Left ventricle myocardium inferior (tissue), 1 donor: Measurements from ENCODE around the gene EBLN1. TPM values are rescaled to one million over a fixed set of nuclear protein-coding genes. Genes with fewer than 3 reads are reported as not detected.

ENCODE experiments used
- DNase-seq: peaks from one replicate; pipeline ENCODE4 v3.0.0-alpha.2; 2020
- H3K27ac ChIP-seq: fragments of 200-600 bp; replicated peaks from 2 replicates; pipeline ENCODE4 v1.8.0; 2021
- H3K27me3 ChIP-seq: fragments of 200-600 bp; 2 replicates; pipeline ENCODE4 v1.8.0; 2021; ENCODE audit warnings: low read depth
- H3K36me3 ChIP-seq: fragments of 200-600 bp; 2 replicates; pipeline ENCODE4 v1.8.0; 2021
- H3K4me1 ChIP-seq: fragments of 200-600 bp; 2 replicates; pipeline ENCODE4 v1.8.0; 2021
- H3K4me3 ChIP-seq: fragments of 200-600 bp; 2 replicates; pipeline ENCODE4 v1.8.0; 2021; ENCODE audit warnings: mild to moderate bottlenecking, moderate library complexity
- H3K9me3 ChIP-seq: fragments of 200-600 bp; replicated peaks from 2 replicates; pipeline ENCODE4 v1.8.0; 2021
- CTCF ChIP-seq: fragments of 200-600 bp; IDR thresholded peaks from 2 replicates; pipeline ENCODE4 v1.8.0; 2021; ENCODE audit warnings: antibody characterized with exemption, mild to moderate bottlenecking, borderline replicate concordance
- intact Hi-C: fragments of 100-400 bp; cut with micrococcal nuclease; formaldehyde crosslinking; loops from one replicate; pipeline ENCODE4 v1.11.0; 2022
- total RNA-seq: library from RNA; stranded (reverse); fragmentation: NEBNext Ultra II Directional; extraction: Animal tissue kit (Norgen Biotek cat#: 25700); gene quantifications from one replicate; pipeline ENCODE4 v1.2.1, GENCODE V29; 2021
- donor health status: DM: no; HTN: yes; CAD: no; lungs with severe emphysema.

EBLN1 gene
- total RNA-seq, 1 donor from 2014 or later = not detected

DNA sequence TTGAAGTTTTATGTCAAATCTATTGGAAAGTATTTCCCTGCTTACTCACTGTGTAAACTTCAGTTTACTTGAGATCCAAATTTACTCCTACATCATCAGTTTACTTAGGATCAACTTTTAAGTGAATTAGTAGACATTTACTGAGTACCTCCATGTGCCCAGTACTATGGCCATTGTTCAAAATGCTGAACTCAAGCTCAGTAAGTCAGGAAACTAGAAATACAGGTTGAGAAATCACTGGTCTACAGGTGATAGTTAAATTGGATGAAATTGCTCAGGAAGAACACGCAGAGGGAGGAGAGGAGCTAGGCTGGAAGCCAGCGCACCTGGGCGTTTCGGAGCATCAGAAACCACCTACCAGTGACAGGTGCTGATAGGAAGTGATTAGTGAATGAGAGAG is 25.5 kb upstream of the EBLN1 start:
- intact Hi-C loops = no loop called here
- H3K9me3 ChIP-seq = no peaks in the 10 kb centered on the region
- no peak for TF ChIP-seq CTCF
- no peak overlapping the region for H3K4me3 ChIP-seq
- H3K36me3 ChIP-seq = no peaks in the 10 kb centered on the region
- no peak overlapping the region for H3K27ac ChIP-seq
- H3K27me3 ChIP-seq = no peaks in the 10 kb centered on the region
- no peak for DNase-seq
- no peaks in the 10 kb centered on the region for H3K4me1 ChIP-seq

GRCh38 chr10:22231260-22231659 is 13.4 kb upstream of the EBLN1 start:
- Histone ChIP-seq H3K36me3 (no peaks in the 10 kb centered on the region), H3K4me3 (no peak overlapping the region), H3K27me3 (peaks cover 5% of the 10 kb centered on the region), H3K4me1 (peaks cover 13% of the 10 kb centered on the region), H3K9me3 (no peaks in the 10 kb centered on the region), H3K27ac (no peak overlapping the region)
- DNase-seq = no peak
- intact Hi-C loops = no loop called here
- TF ChIP-seq CTCF = no peak

DNA sequence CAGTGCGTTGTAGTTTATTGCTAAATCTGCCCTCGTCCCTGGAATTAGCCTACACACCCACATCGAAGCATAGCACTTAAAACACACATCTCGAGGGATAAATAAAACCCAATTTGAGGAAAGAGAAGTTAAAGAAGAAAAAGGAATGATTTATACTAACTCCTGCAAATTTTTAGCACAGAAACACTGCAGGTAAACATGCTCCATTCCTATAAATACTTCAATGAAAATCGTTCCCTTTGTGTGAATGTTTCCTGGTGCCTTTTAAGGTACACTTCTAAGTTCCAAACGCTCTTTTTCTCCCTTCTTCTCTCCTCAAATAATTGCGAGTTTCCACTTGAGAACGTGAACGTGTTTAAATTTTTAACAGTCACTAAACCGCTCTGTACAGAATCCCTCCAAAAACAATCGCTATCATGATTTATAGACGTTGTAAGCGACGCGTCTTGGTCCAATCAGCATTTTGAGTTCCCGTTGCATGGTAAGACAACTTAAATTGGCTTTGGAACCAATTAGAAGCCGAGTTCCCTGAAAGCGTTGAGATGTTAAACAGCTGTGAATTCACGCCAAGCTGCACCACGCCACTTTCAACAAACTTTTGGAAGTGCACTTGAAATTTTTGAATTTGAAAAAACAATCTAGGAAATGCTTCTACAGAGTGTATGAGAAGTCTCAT is 12.5 kb upstream of the EBLN1 start:
- Histone ChIP-seq H3K27ac (peak overlapping the region; percentile 97), H3K9me3 (no peaks in the 10 kb centered on the region), H3K36me3 (no peaks in the 10 kb centered on the region), H3K27me3 (no peaks in the 10 kb centered on the region), H3K4me1 (peaks cover 13% of the 10 kb centered on the region), H3K4me3 (peak overlapping the region; percentile 82)
- intact Hi-C loops = no loop called here
- DNase-seq = no peak
- no peak for TF ChIP-seq CTCF

- Histone ChIP-seq H3K36me3 (no peaks in the 10 kb centered on the region), H3K4me1 (peaks cover 13% of the 10 kb centered on the region), H3K4me3 (peak overlapping the region; percentile 82), H3K27ac (peak overlapping the region; percentile 97), H3K27me3 (no peaks in the 10 kb centered on the region), H3K9me3 (no peaks in the 10 kb centered on the region)
- no peak for TF ChIP-seq CTCF
- DNase-seq = no peak
- intact Hi-C loops = loop anchor here (10.0 kb wide), 1 partner anchor 225 kb away; the partner anchor contains the start of gene DNAJC1
Observed at GRCh38 chr10:22229802-22230157, 12.0 kb upstream of the EBLN1 start.

DNA sequence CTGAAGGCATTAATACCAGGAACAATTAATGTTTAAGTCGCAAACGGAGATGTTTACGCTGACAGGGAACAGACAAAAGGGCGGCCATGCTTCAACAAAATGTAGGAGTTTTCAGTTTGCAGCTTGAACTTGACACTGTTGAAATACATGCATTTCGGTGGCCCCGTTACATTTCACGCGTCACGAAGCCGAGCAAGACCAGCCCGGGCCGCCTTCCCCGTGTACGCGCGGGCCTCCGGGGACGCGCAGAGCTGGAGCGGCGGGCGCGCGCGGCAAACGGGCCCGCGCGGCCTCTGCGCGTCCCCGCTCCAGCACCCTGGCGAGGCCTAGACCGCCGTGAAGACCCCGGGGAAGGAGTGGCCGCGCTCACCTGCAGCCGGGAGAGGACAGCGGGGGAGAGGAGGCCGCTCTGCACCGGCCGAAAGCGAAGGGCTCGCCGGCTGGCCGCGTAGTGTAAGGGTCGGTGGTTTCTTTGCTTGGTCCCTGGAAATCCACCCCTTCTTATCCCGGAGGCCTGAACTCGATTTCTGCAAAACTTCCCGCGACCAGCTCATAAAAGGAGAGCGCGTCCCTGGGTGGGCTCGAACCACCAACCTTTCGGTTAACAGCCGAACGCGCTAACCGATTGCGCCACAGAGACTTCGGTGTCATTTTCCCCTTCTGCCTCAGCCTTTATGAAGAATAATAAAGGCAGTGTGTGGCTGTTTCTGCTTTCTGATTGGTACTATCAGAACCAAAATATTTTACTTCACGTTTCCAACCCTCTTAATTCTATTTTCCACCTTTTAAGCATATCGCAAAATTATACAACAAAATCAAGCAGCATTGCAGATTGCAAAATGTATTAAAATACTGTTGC is 11.4 kb upstream of the EBLN1 start:
- TF ChIP-seq CTCF = peak; percentile 8
- H3K4me1 ChIP-seq = peaks cover 13% of the 10 kb centered on the region
- peak overlapping the region; percentile 97 for H3K27ac ChIP-seq
- no peaks in the 10 kb centered on the region for H3K36me3 ChIP-seq
- intact Hi-C loops = loop anchor here (10.0 kb wide), 1 partner anchor 224 kb away; the partner anchor contains the start of gene DNAJC1
- H3K4me3 ChIP-seq = peak overlapping the region; percentile 82
- peak; percentile 85 for DNase-seq
- no peaks in the 10 kb centered on the region for H3K9me3 ChIP-seq
- H3K27me3 ChIP-seq = no peaks in the 10 kb centered on the region
